Stimulated activated CD4-positive, alpha-beta T cell treated with anti-CD3 and anti-CD28 coated beads, Interleukin-15, amount 100 ng/mL, for 1 hour (primary cell): ENCODE measurements around the gene TMEM82.

Source experiments
- DNase-seq, 2 donors: peaks; one replicate each; pipeline ENCODE4 v3.0.0-alpha.2; 2020; ENCODE audit warnings: low read depth in 1 of 2, low spot score in 1 of 2

Gene TMEM82

DNA sequence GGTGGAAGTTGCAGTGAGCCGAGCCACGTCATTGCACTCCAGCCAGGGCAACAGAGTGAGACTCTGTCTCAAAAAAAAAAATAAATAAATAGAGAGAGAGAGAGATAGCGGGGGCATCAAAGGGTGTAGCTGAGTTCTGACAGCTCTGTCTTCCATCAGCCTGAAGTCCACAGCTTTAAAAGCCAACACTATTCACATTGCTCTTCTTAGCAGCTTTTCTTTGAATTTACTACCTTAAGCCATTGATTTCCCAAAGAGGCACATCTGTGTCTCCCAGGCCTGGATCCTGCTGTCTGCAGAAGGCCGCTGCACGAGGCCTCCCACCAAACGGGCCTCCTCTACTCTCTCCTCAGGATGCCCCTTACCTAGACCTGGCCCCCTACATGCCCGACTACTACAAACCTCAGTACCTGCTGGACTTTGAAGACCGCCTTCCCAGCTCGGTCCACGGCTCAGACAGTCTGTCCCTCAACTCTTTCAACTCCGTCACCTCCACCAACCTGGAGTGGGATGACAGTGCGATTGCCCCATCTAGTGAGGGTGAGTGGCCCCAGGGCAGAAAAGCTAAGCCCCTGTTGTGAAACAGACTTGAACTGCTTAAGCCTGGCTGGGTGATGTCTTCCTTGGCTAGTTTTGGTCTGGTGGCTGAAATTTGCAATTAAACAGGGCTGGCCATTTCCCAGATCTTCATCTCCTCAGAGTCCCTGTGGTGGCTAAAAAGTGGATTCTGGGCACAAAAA is 22.7 kb upstream of the TMEM82 start:
- no peak for DNase-seq

DNA sequence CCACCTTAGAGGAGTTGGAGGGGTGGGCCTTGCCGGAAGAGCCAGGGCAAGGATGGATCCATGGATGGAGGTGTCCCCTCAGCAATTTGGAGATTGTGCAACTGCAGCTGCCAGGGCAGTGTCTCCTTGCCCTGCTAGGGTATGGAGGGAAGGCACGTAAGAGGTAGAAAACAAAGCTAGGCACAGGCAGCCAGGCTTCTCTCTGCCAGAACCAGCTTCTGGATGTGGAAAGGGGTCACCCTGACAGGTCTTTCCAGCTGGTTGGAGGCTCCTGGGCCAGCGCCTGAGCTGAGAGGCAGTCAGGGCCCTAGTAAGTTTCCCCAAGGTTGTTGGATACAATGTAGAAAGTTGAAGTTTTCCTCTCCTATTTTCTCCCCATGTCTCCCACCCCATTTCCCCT is 21.4 kb upstream of the TMEM82 start:
- no peak for DNase-seq

DNA sequence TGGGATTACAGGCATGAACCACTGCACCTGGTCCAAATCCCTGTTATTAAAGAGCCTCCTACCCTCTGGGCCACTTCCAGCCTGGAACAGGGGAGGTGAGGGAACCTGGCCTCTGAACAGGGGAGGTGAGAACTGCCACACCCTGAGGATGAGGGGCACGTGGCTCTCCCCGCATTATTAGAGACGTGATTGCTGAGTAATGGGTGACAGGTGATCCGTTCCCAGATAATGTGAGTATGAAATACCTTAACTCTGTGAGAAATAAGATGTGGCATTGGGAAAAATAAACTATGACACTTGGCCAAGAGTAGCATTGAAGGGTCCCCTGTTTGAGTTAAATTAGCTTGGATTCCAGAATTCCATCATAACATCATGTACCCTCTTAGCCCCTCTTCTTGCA is 19.9 kb upstream of the TMEM82 start:
- DNase-seq = no peak

DNA sequence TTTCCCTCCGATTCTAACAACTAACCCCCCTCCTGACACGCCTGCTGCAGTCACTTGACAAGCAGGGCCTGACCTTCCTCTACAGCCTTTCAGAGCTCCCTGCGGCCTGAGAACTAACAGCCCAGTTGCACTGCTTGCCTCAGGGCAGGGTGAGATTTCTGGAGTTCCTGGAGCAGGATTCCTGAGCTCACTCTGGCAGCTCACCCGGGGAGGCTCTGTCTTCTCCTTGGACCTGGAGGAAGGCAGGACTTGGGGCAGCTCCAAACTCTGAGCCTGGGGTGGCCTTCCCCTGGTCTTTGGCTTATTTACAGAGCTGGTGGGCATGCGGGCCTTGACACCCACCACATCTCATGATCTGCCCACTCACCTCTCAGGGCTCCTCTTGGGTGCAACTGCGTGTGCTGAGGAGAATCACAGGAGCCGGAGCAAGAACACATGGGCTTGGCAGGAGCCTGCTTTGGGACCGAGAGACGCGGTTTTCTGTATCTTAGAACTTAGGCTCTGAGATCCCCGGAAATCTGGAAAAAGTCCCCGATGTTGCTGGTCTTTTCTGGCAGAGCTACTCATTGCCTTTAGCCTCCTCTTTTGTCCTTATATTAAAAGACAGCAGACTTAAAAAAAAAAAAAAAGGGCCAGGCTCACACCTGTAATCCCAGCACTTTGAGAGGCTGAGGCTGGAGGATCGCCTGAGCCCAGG is 19.3 kb upstream of the TMEM82 start:
- DNase-seq = no peak

DNA sequence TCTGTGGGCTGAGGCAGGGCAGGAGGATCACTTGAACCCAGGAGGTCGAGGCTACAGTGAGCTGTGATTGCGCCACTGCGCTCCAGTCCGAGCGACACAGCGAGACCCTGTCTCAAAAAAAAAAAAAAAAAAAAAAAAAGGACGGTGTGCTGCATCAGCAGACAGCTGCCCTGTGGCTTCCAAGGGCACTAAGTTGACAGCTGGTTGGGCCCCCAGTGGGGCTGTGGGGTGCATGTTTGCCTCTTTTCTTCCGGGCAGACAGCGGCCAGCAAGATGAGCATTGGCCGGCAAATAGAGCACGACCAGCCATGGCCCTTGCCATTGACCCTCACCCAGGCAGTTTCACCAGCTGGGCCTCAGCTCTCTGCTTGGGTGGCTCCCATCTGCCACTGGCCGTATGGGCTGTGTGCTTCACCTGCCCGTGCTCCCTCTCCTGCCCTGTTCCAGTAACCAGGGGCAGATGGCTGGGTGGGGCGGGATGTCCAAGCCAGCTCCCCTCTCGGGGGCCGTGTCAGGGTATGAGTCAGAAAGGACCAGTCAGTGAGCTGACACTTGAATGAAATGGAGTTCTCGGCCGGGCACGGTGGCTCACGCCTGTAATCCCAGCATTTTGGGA is 18.6 kb upstream of the TMEM82 start:
- no peak for DNase-seq

DNA sequence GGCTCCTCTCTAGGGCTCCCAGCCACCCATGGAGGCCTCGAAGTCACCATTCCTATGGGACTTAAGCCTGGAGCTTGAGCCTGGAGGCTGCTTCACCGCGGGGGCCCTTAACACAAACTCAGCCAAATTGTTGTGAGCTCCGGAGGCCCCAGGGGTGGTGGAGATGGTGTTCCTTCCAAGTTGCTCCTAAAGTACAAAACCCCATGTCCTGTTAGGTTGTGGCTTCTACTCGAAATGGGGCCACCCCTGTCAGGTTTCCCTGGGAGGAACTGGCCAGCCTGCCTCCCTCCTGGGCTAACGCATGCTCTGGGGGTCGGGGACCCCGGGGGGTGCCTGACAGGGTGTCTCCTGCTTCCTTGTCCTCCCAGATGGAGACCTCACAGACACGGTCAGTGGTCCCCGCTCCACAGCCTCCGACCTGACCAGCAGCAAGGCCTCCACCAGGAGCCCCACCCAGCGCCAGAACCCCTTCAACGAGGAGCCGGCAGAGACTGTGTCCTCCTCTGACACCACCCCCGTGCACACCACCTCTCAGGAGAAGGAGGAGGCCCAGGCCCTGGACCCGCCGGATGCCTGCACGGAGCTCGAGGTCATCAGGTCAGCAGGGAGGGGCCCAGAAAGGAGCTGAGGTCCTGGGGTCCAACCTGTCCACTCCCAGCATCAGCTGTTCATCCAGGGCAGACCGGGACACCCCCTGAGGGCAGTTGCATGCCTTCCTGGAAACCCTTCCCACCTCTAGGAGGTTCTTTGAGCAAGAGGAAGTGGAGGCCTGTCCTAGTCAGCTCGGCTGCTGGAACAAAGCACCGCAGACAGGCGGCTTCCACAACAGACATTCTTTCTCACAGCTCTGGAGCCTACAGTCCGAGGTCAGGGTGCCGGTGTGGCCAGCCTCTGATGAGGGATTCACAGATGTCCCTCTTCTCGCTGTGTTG is 17.1 kb upstream of the TMEM82 start:
- no peak for DNase-seq

DNA sequence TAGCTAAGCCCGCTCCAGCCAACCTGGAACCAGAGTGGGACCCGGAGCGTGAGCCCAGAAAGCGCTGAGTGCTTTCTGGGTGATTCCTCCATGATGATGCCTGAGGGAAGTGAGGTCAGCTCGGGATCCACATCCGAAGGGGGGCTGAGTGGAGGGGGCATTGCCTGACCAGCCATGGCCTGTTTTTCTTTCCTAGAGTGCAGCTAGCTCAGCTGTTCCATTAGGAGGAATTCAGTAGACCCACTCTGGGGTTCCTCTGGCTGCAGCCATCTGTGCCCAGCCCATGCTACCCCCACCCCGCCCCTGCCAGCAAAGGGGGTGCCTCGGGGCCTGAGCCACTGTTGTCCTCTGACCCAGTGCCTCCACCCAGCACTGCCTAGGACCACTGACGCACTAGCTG is 15.8 kb upstream of the TMEM82 start:
- no peak for DNase-seq

DNA sequence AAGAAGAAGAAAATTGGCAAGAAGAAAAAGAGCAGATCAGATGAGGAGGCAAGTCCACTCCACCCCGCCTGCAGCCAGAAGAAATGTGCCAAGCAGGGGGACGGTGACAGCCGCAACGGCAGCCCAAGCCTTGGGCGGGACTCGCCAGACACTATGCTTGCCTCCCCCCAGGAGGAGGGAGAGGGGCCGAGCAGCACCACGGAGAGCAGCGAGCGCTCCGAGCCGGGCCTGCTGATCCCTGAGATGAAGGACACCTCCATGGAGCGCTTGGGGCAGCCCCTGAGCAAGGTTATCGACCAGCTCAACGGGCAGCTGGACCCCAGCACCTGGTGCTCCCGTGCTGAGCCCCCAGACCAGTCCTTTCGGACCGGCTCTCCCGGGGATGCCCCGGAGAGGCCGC is 15.3 kb upstream of the TMEM82 start:
- DNase-seq = no peak

DNA sequence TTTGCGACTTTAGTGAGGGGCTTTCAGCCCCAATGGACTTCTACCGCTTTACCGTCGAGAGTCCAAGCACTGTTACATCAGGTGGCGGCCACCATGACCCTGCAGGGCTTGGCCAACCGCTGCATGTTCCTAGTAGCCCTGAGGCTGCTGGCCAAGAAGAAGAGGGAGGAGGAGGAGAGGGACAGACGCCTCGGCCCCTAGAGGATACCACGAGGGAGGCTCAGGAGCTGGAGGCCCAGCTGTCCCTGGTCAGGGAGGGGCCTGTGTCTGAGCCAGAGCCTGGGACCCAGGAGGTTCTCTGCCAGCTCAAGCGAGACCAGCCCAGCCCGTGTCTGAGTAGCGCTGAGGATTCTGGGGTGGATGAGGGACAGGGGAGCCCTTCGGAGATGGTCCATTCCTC is 14.9 kb upstream of the TMEM82 start:
- no peak for DNase-seq

DNA sequence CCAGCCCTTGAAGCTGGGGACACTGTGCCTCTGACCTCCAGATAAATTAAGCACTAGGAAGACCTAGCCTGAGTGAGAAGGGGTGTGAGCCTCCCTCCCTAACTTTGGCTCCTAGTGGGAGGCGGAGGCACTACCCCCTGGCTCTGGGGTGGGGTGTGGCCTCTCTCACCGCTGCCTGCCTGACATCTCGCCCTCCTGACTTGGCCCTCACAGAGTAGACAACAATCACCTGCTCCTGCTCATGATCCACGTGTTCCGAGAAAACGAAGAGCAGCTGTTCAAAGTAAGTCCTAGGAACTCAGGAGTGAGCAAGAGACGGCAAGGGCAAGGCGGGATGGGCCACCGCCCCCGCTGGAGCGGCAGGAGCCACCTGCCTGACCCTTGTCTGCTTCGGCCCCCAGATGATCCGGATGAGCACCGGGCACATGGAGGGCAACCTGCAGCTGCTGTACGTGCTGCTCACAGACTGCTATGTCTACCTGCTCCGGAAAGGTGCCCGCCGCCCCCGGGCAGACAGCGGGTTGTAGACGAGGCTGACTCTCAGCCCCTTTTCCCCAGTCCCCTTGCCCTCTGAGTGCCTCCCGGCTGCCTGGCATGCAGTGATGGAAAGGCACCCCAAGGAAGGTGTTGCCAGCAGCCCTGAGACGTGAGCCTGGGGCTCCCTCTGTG is 14.3 kb upstream of the TMEM82 start:
- DNase-seq = no peak

DNA sequence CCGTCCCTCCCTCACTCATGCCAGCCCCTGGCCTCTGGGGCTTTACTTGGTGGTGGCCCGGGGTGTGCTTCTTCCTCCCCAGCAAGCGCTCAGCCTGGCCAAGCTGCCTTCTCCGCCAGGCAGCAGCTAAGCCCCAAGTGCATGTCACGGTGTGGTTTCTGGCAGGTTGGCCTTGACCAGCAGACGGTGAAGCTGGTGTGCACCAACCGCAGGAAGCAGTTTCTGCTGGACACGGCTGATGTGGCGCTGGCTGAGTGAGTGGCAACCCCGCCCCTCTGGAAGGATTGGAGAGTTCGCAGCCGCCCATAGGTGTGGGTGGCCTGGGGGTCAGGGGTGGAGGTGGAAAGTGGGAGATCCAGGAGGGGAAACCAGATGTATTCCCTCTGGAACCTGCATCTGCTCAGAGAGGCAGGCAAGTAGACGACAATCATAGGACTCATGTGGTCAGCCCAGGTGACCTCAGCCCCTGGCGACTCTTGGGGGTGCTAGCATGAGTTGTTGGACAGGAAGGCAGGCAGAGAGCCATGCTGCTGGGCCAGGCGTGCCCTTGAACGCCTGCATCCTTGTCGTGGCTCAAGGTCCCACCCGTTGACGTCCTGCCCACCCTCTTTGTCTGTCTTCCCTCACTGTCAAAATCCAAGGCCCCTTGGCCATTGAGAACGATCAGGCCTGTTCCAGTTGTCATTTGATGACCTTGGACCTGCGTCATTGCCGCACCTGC is 13.2 kb upstream of the TMEM82 start:
- DNase-seq = no peak

DNA sequence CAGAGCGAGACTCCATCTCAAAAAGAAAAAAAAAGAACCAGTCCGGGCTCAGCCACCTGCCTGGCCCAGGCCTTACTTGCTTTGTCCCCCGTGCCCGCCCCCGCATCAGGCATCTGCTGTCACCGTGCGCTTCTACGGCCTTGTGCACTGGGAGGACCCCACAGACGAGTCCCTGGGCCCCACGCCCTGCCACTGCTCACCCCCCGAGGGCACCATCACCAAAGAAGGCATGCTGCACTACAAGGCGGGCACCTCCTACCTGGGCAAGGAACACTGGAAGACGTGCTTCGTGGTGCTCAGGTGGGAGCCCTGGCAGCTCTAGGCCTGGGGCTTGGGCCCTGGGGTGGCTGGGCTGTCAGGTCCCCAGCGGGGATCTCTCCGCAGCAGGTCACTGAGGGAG is 11.9 kb upstream of the TMEM82 start:
- no peak for DNase-seq

DNA sequence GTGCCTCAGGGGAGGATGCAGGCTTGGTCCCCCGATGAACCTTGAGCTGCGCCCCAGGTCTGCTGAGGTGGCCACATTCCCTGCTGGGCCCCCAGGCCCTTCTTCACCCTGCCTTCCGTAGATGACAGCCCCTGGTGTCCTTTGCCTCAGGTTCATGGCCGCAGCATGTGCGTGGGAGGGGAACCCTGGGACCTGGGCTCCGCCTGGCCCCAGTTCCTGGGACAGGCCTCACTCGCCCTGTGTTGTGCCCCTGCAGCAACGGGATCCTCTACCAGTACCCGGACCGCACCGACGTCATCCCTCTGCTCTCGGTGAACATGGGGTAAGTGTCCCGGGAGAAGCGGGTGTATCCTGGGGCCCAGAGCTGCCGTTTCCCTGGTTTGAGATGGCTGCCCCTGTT is 11.4 kb upstream of the TMEM82 start:
- DNase-seq = no peak

DNA sequence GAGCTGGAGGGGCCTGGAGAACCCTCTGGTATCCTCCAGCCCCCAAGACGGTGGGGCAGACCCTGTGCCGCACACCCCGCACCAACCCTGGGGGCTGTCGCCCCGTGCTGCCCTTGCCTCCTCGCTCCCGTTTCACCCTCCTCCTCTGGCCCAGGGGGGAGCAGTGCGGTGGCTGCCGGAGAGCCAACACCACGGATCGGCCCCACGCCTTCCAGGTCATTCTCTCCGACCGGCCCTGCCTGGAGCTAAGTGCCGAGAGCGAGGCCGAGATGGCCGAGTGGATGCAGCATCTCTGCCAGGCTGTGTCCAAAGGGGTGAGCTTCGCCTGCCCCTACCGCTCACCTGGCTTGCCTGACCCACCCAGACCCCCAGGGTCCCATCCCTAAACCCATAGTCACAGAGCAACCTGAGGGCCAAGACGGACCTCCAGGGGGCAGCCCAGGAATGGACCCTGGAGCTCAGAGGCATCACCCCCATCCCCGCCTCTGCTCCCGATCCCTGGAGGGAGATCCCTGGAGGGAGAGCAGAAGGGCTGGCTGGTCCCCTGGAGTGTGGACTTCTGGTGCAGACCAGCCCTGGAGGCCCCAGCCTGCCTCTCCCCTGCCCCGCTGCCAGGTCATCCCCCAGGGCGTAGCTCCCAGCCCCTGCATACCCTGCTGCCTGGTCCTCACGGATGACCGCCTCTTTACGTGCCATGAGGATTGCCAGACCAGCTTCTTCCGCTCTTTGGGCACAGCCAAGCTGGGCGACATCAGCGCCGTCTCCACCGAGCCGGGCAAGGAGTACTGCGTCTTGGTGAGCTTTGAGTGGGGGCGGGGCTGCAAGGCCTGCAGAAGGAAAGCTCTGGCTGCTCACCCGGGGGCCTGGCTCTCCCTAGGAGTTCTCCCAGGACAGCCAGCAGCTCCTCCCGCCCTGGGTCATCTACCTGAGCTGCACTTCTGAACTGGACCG is 10.3 kb upstream of the TMEM82 start:
- DNase-seq = no peak

DNA sequence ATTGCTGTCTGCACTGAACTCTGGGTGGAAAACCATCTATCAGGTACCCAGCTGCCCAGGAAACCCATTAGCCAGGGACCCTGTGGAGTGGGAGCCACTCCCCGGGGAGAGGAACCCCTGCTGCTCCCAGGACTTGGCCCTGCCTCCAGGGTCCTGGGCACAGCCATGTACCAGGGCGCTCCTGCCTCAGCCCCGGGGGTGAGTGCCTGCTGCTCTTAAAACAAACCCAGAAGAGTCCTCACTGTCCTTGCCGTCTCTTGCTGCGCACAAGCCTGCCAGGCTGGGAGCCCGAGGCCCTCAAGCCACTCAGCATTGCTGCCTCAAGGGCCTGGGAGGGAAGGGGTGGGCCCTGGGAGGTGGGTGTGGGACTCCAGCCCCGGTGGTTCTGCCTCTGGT is 9.6 kb upstream of the TMEM82 start:
- DNase-seq = no peak

DNA sequence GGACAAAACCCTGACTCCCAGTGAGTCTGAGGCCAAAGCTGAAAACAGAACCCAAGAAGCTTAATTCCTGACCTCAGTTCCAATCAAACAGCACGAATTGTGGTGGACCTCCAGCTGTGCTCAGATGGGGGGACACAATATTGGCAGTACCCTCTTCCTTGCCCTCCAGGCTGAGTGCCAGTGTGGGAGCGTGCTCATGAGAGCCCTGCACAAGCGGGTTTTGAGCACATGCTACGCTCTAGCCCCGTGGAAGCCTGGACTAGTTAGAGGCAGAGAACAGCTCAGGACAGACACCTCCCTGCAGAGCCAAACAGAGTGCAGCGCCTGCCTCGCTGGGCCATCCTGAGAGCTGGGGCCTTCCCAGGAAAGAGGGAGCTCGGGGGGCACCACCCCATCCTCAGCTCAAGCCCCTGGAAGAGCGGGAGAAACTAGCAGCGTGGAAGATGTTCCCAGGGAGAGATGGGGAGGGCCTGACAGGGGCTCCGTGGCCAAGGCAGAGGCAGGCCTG is 9.0 kb upstream of the TMEM82 start:
- DNase-seq = no peak

DNA sequence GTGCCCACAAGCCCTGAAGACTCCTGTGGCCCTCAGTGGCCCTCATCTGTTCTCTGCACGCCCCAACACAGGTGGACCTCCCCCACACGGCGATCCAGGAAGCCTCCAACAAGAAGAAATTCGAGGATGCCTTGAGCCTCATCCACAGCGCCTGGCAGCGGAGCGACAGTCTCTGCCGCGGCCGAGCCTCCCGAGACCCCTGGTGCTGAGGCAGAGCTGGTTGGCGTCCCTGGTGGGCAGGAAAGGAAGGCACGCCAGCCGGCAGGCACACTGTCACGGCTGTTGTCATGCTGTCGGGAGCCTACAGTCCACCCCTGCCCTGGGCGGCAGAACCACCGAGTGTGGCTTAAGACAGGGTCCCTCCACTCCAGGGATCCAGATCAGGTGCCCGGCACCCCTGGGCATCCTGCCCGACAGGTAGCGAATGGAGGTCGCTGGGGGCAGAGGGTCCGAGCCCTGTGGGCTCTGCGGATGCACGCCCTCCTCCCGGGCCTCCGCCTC is 8.5 kb upstream of the TMEM82 start:
- DNase-seq = no peak

DNA sequence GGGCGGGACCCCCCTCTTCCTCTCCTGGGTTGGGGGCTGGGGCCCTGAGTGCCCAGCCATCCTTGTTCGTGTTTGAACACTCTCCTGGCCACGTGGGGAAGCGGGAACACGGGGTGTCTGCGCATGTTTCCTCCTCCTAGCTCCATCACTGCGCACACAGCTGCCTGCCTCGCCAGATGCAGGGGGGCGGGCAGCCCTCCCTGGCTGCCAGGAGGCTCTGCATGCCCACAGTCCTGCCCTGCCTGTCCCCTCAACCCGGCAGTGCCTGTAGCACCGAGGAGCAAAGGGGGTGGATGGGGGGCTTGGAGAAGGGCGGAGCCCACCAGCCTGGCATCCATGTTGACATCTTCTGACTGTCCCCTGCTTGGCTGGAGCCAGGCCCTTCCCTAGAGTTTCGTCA is 8.0 kb upstream of the TMEM82 start:
- DNase-seq = no peak

DNA sequence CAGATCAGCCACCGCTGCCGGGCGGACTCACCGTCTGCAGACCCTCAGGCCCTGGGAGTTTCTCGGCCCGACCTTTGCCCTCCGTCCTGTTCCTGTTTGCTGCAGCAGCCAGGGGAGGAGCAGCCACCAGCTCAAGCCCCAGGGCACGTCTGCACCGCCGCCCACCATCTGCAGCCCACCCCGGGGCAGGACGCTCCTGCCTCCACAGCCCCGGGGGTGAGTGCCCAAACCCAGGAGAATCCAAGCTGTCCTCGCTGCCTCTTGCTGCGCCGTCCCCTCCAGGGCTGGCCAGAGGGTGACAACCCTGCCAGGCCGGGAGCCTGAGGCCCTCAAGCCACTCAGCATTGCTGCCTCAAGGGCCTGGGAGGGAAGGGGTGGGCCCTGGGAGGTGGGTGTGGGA is 7.4 kb upstream of the TMEM82 start:
- no peak for DNase-seq
